Activated T-cell treated with anti-CD3 and anti-CD28 coated beads for 4 hours (primary cell): ENCODE results near the gene PDLIM3.

ENCODE experiments used
- DNase-seq: peaks from one replicate; pipeline ENCODE4 v3.0.0-alpha.2; 2020

Gene PDLIM3

DNA sequence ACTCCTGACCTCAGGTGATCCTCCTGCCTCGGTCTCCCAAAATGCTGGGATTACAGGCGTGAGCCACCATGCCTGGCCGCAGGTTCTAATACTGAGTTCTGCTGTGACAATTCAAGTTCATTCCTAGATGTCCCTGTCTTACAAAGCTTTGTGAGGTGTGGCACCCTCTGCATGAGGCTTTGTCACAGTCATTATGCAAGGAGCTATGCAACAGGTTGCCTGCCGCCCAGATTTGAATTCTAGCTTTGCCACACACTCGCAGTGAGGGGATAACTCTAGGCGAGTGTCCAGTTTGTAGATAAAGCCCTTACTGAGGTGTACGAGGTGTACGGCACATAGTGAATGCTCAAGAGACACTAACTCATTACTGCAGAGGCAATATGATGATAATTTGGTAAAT is 67.3 kb downstream of the PDLIM3 start:
- DNase-seq, result no peak

DNA sequence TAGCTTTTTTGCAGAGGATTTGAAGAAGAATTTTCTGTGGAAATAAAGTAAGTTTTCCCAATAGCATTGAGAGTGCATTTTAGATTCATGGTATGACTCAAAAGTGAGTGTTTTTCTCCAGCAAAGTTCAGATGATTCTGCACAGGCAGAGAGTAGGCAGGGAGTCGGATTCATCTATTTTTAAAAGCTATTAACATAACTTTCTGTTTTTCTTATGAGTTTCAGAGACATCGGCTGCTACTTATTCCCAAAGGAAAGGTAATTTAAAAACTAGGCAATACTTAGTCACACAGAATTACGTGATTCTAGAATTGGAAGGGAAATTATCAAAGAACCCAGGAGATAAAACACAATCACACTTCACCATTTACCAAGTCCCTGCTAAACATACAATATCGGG is 68.2 kb downstream of the PDLIM3 start:
- DNase-seq, result no peak

GRCh38 chr4:185465707-185466106 is 69.6 kb downstream of the PDLIM3 start:
- DNase-seq, result no peak

GRCh38 chr4:185464887-185465286 is 70.4 kb downstream of the PDLIM3 start:
- DNase-seq, result no peak

DNA sequence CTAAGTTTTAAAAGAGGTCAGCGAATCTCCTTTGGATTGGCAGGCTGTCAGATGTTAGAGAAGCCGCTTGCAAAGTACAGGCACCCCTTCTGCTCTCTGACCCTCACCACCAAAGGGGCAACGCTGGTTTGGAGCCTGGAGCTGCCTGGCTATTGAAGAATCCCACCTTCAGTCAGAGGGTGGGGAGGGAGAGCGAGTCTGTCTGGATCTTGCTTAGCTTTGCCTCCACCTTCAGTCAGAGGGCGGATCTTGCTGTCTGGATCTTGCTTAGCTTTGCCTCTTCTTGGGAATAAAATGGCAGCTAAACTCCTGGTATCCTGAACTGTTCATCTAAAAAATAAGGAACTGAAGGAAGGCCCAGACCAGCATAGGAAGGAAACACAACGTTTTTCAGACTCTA is 71.1 kb downstream of the PDLIM3 start:
- DNase-seq, result no peak

DNA sequence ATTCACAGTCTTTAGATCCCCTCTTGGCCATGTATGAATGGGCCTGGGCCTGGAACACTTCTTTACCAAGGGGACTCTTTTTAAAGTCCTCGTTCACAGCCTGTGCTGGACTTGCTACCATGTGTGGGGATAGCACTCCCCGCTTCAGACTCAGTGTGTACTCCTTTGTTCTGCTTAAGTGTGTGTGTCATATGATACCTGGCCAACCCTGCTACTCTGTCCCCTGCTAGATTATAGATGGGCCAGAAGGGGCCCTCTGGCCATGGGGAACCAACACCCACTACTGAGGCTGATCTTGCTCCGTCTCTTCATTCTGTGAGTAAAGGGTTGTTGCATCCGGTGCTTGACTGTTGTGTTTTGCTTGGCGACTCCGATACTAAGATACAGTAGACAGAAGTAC is 71.8 kb downstream of the PDLIM3 start:
- DNase-seq, result no peak

- DNase-seq, result no peak
These were observed 73.7 kb downstream of the PDLIM3 start for GRCh38 chr4:185461565-185461964.

DNA sequence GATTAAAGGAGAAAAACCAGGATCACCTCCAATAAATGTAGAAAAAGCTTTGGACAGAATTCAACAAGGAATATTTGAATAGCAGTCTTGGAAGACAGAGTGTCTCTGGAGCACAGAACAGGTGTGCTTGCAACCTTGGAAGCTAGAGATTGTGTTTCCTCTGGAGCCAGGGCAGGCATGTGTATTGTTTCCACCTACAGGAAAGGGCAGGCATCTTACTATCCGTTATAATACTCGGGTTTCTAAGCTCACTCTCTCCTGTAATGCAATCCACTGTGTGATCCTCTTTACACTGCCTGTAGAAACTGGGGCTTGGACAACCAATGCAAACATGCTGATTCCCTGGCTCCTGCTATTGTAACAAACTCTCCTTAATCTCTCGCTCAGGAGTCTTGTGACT is 78.2 kb downstream of the PDLIM3 start:
- no peak for DNase-seq

DNA sequence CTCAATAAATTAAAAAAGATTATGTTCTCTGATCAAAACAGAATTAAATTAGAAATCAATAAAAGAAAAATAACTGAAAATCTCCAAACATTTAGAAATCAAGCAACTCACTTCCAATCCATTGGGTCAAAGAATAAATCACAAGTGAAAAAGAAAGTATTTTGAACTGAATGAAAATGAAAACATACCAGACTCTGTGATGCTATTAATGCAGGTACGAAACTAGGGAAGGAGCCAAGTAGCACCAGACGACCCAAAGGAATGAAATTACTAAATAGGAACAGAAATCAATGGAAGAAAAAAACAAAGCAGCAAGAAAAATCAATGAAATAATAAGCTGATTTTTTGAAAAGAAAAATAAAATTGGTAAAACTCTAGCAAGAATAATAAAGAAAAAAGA is 79.2 kb downstream of the PDLIM3 start:
- DNase-seq, result no peak
